GM06990 (cell line): ENCODE measurements around the gene TLR9.

Source experiments
- DNase-seq: peaks from one replicate; pipeline ENCODE4 v3.0.0-alpha.2; 2011; ENCODE audit not compliant: insufficient read length; ENCODE audit errors: extremely low read depth
- H3K27me3 ChIP-seq: replicated peaks from 2 replicates; pipeline ENCODE4 v1.6.0; 2011; ENCODE audit warnings: low read length; ENCODE audit not compliant: control insufficient read depth, insufficient read depth
- H3K36me3 ChIP-seq: 2 replicates; pipeline ENCODE4 v1.5.1; 2011; ENCODE audit warnings: low read length; ENCODE audit not compliant: control insufficient read depth, insufficient read depth
- H3K4me3 ChIP-seq: replicated peaks from 2 replicates; pipeline ENCODE4 v1.5.1; 2011; ENCODE audit warnings: low read depth, mild to moderate bottlenecking, control low read depth, low read length
- TF ChIP-seq, protein P1 (sequence below): IDR thresholded peaks from 2 replicates; pipeline ENCODE4 v1.5.1; 2011; ENCODE audit warnings: low read length, control low read depth, mild to moderate bottlenecking, inconsistent platforms; ENCODE audit not compliant: insufficient read depth, poor library complexity, severe bottlenecking

The TLR9 gene

DNA sequence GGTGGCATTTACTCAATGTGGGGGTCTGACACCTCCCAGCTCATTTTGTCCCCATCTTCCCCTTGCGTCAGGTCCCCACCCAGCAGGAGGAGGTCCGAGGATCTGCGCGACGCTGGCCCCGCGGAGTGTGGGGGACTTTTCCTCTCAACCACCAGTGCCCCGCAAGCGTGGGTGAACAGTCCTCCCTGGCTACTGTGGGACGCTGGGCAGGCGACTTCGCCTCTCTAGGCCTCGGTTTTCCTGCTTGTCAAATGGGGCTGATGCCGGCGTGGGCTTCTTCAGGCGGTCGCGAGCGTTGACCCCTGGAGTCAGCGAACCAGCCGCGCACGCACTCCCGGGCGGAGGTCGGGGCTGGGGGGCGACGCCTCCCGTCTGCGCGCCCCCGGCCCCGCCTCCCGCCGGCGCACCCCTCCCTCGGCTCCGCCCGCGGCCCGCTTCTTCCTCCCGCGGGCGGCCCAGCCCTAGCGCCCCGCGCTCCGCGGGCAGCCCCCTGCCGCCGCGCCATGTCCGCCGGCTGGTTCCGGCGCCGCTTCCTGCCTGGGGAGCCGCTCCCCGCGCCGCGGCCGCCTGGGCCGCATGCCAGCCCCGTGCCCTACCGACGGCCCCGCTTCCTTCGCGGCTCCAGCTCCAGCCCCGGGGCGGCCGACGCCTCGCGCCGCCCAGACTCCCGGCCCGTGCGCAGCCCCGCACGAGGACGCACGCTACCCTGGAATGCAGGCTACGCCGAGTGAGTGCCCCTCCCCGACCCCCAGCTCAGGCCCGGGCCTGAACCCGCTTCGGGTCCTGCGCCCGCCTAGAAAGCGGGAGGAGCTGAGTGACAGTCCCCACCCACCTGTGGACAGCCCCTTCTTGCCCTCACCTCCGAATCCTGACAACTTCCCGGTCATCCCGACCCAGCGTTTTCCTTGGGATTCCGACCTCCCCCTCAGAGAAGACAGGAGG lies 20.1 kb upstream of the TLR9 start, which contains the start of gene PPM1M:
PPM1M (plus strand) TSS at position 438 of the 942 bp plus-strand sequence; CDS start at position 504, 66 bp downstream.
- DNase-seq: peak; percentile 73

GRCh38 chr3:52243791-52244628 lies 18.6 kb upstream of the TLR9 start:
- H3K27me3 ChIP-seq: no peaks in the 10 kb centered on the region
- TF ChIP-seq, protein P1, sequence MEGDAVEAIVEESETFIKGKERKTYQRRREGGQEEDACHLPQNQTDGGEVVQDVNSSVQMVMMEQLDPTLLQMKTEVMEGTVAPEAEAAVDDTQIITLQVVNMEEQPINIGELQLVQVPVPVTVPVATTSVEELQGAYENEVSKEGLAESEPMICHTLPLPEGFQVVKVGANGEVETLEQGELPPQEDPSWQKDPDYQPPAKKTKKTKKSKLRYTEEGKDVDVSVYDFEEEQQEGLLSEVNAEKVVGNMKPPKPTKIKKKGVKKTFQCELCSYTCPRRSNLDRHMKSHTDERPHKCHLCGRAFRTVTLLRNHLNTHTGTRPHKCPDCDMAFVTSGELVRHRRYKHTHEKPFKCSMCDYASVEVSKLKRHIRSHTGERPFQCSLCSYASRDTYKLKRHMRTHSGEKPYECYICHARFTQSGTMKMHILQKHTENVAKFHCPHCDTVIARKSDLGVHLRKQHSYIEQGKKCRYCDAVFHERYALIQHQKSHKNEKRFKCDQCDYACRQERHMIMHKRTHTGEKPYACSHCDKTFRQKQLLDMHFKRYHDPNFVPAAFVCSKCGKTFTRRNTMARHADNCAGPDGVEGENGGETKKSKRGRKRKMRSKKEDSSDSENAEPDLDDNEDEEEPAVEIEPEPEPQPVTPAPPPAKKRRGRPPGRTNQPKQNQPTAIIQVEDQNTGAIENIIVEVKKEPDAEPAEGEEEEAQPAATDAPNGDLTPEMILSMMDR: no peak
- peak overlapping the region; percentile 76 for H3K4me3 ChIP-seq
- peak; percentile 82 for DNase-seq
- peaks cover 6% of the 10 kb centered on the region for H3K36me3 ChIP-seq

More for the DNA sequence above, 20.1 kb upstream of the TLR9 start, which contains the start of gene PPM1M:
- TF ChIP-seq, protein P1: no peak
- Histone ChIP-seq H3K27me3 (no peaks in the 10 kb centered on the region), H3K36me3 (peaks cover 14% of the 10 kb centered on the region), H3K4me3 (peak within 1 kb of the TSS; percentile 76)

- Histone ChIP-seq H3K4me3 (no peak overlapping the region), H3K27me3 (no peaks in the 10 kb centered on the region), H3K36me3 (no peaks in the 10 kb centered on the region)
- no peak for DNase-seq
- TF ChIP-seq, protein P1: no peak
Observed at GRCh38 chr3:52242039-52242438, 16.6 kb upstream of the TLR9 start.

- TF ChIP-seq, protein P1: no peak
- H3K27me3 ChIP-seq: no peaks in the 10 kb centered on the region
- no peak for DNase-seq
- H3K4me3 ChIP-seq: no peak overlapping the region
- H3K36me3 ChIP-seq: no peaks in the 10 kb centered on the region; the same call in 1 of the 2 replicates
Observed at GRCh38 chr3:52240886-52241370, 15.5 kb upstream of the TLR9 start.

- H3K36me3 ChIP-seq: peaks cover 4% of the 10 kb centered on the region
- DNase-seq: no peak
- TF ChIP-seq, protein P1: peak; percentile 27
- H3K4me3 ChIP-seq: peak overlapping the region; percentile 94
- no peaks in the 10 kb centered on the region for H3K27me3 ChIP-seq
Observed at GRCh38 chr3:52240059-52240885, 14.8 kb upstream of the TLR9 start.
